ENCODE measurements around the gene ERRFI1. TPM values are rescaled to one million over a fixed set of nuclear protein-coding genes. Genes with fewer than 3 reads are reported as not detected.

ERRFI1 gene, protein sequence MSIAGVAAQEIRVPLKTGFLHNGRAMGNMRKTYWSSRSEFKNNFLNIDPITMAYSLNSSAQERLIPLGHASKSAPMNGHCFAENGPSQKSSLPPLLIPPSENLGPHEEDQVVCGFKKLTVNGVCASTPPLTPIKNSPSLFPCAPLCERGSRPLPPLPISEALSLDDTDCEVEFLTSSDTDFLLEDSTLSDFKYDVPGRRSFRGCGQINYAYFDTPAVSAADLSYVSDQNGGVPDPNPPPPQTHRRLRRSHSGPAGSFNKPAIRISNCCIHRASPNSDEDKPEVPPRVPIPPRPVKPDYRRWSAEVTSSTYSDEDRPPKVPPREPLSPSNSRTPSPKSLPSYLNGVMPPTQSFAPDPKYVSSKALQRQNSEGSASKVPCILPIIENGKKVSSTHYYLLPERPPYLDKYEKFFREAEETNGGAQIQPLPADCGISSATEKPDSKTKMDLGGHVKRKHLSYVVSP
- total RNA-seq, result 53.1 and 148 TPM in 2 replicates

GRCh38 chr1:8026153-8026975, at the start of gene ERRFI1:
TSS of gene ERRFI1 (minus strand) at chr1:8026309. CDS start at chr1:8015619, 10,690 bp downstream.

Other genes with a start within 250 kb of the ERRFI1 start
- 4.4 and 5.8 TPM in 2 replicates for gene PER3, start 242.0 kb downstream of the ERRFI1 start, total RNA-seq
- gene UTS2, start 173.2 kb downstream of the ERRFI1 start, total RNA-seq, result not detected in 2 replicates
- 0.16 TPM in 1 of 2 replicates, not detected in the other for gene TNFRSF9, start 85.5 kb downstream of the ERRFI1 start, total RNA-seq
- gene PARK7, start 64.6 kb downstream of the ERRFI1 start, total RNA-seq, result 287 and 365 TPM in 2 replicates